NOMO-1 treated with dmso at 0.1 percent for 144 hours (cell line): ENCODE data around the gene DDR1.
"Not testable (repeated sequence)": the region's sequence is repeated elsewhere in the genome, so short reads cannot be mapped to it uniquely, and the experiment has no call there.

Experiments used
- DNase-seq: peaks from one replicate; lab custom pipeline; 2025; ENCODE audit not compliant: unreplicated experiment; lab: John Stamatoyannopoulos, UW

DDR1 gene

GRCh38 chr6:30914854-30915590, 30.7 kb downstream of the DDR1 start:
- DNase-seq, result peak; percentile 6

DNA sequence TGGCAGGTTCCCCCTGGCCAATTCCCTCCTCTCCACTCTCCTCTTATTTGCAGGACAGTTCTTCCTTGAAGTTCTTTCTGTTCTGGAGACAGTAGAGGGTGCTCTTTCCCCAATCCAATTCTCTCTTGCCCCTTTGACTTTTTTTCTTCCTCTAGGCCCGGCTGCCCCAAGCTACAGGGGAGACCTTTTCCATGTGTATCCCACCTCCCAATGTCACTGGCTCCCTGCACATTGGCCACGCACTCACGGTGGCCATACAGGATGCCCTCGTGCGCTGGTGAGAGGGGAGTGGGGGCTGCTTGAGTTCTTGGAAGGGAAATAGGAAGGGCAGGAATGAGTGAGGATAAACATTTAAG, 31.2 kb downstream of the DDR1 start:
- peak; percentile 49 for DNase-seq

- no peak for DNase-seq
Measured at GRCh38 chr6:30917041-30917440, 32.7 kb downstream of the DDR1 start.

DNA sequence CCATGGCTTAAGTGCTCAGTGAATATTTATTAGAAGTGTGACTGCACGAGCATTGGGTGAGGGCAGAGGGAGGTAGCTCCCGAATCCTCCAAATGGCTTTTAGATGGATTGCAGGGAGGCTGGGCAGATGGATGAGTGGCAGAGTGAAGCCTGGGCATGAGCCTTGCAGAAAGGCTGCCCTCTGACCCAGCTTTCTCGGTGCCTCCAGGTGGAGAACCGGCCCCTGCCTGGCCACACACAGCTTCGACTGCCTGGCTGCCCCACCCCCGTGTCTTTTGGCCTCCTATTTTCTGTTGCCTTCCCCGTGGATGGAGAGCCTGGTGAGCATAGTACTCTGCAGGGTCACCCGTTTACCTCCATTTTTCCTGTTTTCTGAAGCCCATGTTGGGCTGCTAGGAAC, 33.2 kb downstream of the DDR1 start:
- no peak for DNase-seq

GRCh38 chr6:30918670-30919069, 34.4 kb downstream of the DDR1 start:
- no peak for DNase-seq

DNA sequence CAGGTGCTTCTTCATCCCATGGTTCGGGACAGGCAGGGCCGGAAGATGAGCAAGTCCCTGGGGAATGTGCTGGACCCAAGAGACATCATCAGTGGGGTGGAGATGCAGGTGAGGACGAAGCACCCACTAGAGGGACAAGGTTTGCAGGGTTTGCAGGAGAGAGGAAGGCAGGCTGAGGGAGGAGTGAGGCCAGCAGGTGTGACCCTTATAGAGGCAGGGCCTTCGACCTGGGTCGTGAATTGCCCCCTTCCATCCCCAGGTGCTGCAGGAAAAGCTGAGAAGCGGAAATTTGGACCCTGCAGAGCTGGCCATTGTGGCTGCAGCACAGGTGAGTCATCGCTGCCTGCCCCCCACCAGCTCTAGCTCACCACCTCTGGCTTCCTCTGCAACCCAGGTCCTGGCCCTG, 38.1 kb downstream of the DDR1 start:
- no peak for DNase-seq

- DNase-seq, result not testable (repeated sequence)
Measured at GRCh38 chr6:30924040-30924627, 39.8 kb downstream of the DDR1 start.

GRCh38 chr6:30926644-30927043, 42.3 kb downstream of the DDR1 start:
- DNase-seq, result no peak

DNA sequence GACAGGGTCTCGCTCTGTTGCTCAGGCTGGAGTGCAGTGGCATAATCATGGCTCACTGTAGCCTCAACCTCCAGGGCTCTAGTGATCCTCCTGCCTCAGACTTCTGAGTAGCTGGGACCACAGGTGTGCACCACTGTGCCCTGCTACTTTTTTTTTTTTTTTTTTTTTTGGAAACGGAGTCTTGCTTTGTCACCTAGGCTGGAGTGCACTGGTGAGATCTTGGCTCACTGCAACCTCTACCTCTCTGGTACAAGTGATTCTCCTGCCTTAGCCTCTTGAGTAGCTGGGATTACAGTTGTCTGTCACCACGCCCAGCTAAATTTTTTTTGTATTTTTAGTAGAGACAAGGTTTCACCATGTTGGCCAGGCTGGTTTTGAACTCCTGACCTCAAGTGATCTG, 42.8 kb downstream of the DDR1 start:
- not testable (repeated sequence) for DNase-seq

DNA sequence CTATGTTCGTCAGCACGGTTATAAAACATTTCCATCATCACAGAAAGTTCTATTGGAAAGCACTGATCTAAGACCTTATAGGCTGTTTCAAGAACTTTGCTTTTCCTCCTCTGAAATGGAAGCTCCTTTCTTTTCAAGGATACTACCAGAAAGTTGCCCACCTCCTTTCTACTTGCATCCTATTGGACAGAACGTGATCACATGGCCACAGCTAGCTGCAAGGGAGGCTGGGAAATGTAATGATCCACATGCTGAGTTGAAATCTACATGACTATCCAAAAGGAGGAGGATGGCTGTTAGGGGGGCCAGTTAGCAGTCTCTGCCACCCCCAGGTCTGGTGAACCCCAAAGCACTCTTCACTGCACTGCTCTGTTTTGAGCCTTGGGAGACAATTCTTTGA, 44.4 kb downstream of the DDR1 start:
- DNase-seq, result no peak

DNA sequence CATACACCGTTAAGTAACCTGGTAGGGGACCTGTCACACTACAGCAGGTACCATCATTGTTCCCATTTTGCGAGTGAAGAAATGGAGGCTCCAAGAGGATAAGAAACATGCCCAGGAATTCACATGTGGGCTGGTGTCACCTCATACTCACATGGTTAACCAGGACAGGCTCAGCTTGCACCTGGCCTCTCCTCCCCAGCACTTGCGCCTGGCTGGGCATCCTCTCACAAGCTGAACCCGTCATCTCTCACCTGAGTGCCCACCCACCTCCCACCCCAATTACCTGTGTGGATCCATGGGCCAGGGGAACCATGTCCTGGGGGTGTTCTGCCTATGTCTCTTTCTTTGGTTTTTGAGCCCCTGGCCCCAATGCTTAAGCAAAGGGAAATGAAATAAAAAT, 46.2 kb downstream of the DDR1 start:
- DNase-seq, result no peak

DNA sequence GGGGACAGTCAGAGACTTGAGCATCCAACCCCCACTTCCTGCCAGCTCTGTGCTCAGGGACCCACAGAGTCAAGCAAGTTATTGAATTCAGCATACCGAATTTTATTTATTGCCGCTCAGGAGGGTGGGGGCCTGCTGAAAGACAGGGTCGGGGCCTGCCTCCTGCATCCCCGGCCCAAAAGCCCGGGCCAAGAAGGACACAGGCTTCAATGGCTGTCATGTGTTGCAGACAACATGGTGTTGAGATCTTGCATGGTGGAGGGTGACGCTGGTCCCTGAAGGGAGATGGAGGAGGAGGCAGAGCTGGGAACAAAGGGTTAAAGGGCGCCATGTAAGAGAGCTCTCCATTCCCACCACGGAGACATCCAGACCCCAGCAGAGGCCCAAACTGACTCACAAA, 47.0 kb downstream of the DDR1 start:
- no peak for DNase-seq

GRCh38 chr6:30931969-30932645, 47.8 kb downstream of the DDR1 start, which contains the start of gene SFTA2:
Gene SFTA2 (minus strand): TSS chr6:30932170. CDS start chr6:30932096, 74 bp downstream.
- no peak for DNase-seq

DNA sequence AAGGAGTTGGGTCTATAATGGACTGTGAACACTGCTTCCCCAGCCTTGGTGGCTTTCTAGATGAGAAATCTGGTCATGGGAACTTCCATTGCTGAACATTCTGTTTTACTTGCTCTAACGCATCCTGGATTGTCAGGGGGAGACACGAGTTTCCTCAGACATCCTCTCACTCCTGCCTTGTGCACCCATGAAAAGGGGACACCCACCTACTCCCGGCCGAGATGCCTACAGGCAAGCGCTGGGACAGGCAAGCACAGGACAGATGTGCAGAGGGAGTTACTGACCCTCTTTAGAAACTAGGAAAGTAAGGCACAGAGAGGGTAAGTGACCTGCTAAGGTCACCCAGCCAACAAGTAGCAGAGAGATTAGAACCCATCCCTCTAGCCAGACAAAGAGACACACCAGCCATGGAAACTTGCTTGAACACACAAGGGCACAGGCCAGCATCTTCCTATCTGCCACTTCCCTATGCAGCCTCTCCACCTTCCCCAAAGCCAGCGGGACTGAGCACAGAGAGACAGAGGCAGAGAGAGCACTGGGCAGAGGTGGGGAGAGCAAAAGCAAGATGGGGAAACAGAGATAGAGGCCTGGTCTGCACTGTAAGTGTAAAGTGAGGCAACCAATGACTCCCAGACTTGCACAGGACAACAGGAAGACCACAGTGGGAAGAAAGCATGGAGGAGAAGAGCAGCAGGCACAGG, 48.5 kb downstream of the DDR1 start:
- no peak for DNase-seq

DNA sequence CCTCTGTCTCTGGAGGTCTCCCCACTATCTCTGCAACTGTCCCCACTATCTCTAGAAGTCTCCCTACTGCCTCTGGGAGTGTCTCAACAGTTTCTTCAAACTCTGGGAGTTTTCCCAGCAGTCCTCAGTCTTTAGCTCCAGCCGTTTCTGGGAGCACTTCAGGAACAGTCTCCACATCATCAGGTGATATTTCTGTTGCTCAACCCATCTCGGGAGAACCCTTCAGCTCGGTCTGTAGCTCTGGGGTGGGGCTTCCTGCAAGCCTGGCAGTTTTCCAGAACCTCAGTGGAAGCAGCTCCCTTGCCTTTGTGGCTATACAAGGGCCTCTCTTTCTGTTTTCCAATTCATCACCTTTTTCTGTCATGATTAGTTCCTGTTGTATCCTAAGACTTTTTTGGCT, 50.7 kb downstream of the DDR1 start:
- DNase-seq, result no peak

DNA sequence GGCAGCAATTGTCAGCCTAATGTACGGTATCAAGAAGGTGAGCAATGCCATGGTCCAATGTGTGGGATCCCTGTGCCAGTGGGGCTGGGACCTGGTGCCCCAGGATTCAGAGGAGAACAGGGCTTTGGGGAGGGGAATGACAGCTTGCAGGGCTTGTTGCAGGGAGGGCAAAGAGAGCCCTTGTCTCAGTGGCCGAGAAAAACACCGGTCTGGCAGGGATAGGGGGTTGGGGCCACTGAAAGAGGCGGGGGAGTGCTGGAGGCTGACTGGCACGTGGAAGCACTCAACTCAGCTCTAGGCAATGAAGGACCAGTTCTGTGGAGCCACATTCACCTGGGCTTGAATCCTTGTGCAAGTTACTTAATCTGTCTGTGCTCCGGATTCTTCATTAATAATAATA, 52.9 kb downstream of the DDR1 start:
- DNase-seq, result no peak

DNA sequence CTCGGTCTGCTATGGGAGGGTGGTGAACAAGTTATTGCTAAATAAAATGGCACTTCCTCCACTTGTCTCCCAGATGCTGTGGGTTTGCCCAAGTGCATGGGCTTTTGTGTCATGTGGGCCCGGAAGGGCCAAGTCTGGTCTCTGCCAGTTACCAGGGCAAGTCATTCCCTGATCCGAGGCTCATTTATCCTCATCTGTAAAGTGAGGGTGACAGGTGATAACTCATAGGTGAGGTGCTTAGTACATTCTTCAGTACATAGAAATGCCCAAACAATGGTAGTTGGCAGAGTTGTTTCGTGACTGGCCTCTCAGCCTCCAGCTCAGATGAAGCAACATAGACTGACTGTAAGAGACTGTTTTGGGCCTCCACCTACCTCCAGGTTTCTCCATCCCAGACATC, 54.4 kb downstream of the DDR1 start:
- DNase-seq, result no peak

GRCh38 chr6:30939473-30939872, 55.2 kb downstream of the DDR1 start:
- no peak for DNase-seq

- DNase-seq, result no peak
Measured at GRCh38 chr6:30940361-30940986, 56.2 kb downstream of the DDR1 start, which contains the start of gene MUCL3. Gene MUCL3 (plus strand): TSS chr6:30940973. CDS start chr6:30941000, 27 bp downstream.

DNA sequence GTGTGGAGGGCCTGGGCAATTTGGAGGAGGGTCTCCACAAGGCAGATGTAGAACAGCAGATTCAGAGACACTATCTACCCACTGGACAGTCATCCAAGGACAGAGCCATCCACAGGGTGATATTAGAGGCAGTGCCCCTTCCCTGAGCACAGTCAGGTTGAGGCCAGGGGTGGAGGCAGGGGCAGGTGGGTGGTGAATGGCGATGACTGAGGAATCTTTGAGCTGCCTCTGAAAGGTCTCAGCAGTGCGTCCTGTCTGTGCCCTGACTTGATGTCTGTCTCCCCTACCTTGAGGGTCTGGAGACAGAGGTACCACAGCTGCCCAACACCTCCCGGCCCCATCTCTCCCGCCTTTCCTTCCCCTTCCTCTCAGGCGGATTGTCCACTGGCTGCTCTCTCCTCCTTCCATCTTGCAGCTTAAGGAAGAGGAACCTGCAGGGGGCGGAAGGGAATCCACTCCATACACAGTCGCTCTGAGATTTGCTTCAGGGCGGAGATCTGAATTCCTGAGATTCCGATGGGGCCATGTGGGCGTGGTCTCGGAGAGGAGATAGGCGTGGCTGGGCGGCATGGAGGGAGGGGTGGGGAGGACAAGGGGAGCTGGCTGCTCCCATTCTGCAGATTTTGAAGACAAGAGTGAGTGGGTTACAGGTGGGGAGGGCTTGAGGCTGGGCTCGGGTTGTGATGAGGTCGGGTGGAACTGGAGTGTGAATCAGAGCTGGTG, 58.2 kb downstream of the DDR1 start:
- DNase-seq, result no peak

DNA sequence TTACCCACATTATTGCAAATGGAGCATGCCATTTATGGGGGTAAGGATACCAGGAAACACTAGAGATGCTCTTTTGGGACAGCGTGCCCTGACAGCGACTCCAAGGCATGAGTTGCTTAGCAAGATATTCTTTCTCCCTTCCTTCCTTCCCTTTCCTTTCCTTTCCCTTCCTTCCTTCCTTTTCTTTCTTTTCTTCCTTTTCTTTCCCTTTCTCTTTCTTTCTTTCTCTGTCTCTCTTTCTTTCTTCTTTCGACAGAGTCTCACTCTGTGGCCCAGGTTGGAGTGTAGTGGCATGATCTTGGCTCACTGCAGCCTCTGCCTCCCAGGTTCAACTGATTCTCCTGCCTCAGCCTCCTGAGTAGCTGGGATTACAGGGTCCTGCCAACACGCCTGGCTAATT, 59.7 kb downstream of the DDR1 start:
- no peak for DNase-seq
